Activated naive CD8-positive, alpha-beta T cell treated with anti-CD3 and anti-CD28 coated beads for 36 hours (primary cell): Measurements from ENCODE around the gene IFNLR1. TPM values are rescaled to one million over a fixed set of nuclear protein-coding genes. Genes with fewer than 3 reads are reported as not detected.

ENCODE experiments used
- DNase-seq: peaks from one replicate; pipeline ENCODE4 v3.0.0; 2021
- H3K27ac Mint-ChIP-seq: one replicate; pipeline ENCODE4 v1.8.0; 2022; ENCODE audit warnings: mild to moderate bottlenecking, moderate library complexity, mixed read lengths
- H3K27me3 Mint-ChIP-seq: one replicate; pipeline ENCODE4 v1.8.0; 2022; ENCODE audit warnings: mild to moderate bottlenecking, mixed read lengths
- H3K36me3 Mint-ChIP-seq: one replicate; pipeline ENCODE4 v1.8.0; 2021; ENCODE audit warnings: mild to moderate bottlenecking, mixed read lengths
- H3K4me1 Mint-ChIP-seq: one replicate; pipeline ENCODE4 v1.8.0; 2021; ENCODE audit warnings: mixed read lengths
- H3K4me3 Mint-ChIP-seq: one replicate; pipeline ENCODE4 v1.8.0; 2022; ENCODE audit warnings: mild to moderate bottlenecking, moderate library complexity, mixed read lengths
- H3K9me3 Mint-ChIP-seq: one replicate; pipeline ENCODE4 v1.8.0; 2022; ENCODE audit warnings: mixed read lengths
- total RNA-seq, 2 experiments: library from RNA; stranded (reverse); gene quantifications; one replicate each; pipeline ENCODE4 v1.2.3, GENCODE V29; 2021

The IFNLR1 gene
- total RNA-seq, 2 experiments from 2014 or later = 6.3 to 7.3 TPM

GRCh38 chr1:24119489-24119858 is 67.6 kb downstream of the IFNLR1 start:
- DNase-seq = no peak
- Mint-ChIP-seq H3K27me3 (peaks cover 20% of the 10 kb centered on the region), H3K9me3 (no peaks in the 10 kb centered on the region), H3K4me3 (no peak overlapping the region), H3K27ac (no peak overlapping the region), H3K4me1 (no peaks in the 10 kb centered on the region), H3K36me3 (no peaks in the 10 kb centered on the region)

- Mint-ChIP-seq H3K4me3 (no peak overlapping the region), H3K4me1 (no peaks in the 10 kb centered on the region), H3K27me3 (peaks cover 24% of the 10 kb centered on the region), H3K36me3 (no peaks in the 10 kb centered on the region), H3K9me3 (no peaks in the 10 kb centered on the region), H3K27ac (no peak overlapping the region)
- no peak for DNase-seq
These were observed 68.5 kb downstream of the IFNLR1 start for GRCh38 chr1:24118410-24119242.

- Mint-ChIP-seq H3K4me1 (no peaks in the 10 kb centered on the region), H3K4me3 (no peak overlapping the region), H3K9me3 (no peaks in the 10 kb centered on the region), H3K36me3 (no peaks in the 10 kb centered on the region), H3K27ac (no peak overlapping the region), H3K27me3 (peaks cover 30% of the 10 kb centered on the region)
- DNase-seq = no peak
These were observed 69.2 kb downstream of the IFNLR1 start for GRCh38 chr1:24117722-24118409.

GRCh38 chr1:24117132-24117531 is 70.0 kb downstream of the IFNLR1 start:
- H3K9me3 Mint-ChIP-seq = no peaks in the 10 kb centered on the region
- peaks cover 6% of the 10 kb centered on the region for H3K4me1 Mint-ChIP-seq
- no peak overlapping the region for H3K4me3 Mint-ChIP-seq
- no peaks in the 10 kb centered on the region for H3K36me3 Mint-ChIP-seq
- no peak overlapping the region for H3K27ac Mint-ChIP-seq
- DNase-seq = no peak
- peaks cover 37% of the 10 kb centered on the region for H3K27me3 Mint-ChIP-seq

GRCh38 chr1:24114753-24115152 is 72.3 kb downstream of the IFNLR1 start:
- Mint-ChIP-seq H3K36me3 (no peaks in the 10 kb centered on the region), H3K4me1 (peaks cover 6% of the 10 kb centered on the region), H3K27me3 (peaks cover 37% of the 10 kb centered on the region), H3K4me3 (no peak overlapping the region), H3K27ac (no peak overlapping the region), H3K9me3 (no peaks in the 10 kb centered on the region)
- DNase-seq = no peak

GRCh38 chr1:24113641-24114033 is 73.5 kb downstream of the IFNLR1 start:
- Mint-ChIP-seq H3K4me3 (no peak overlapping the region), H3K27me3 (peaks cover 33% of the 10 kb centered on the region), H3K27ac (no peak overlapping the region), H3K4me1 (peaks cover 6% of the 10 kb centered on the region), H3K36me3 (no peaks in the 10 kb centered on the region), H3K9me3 (no peaks in the 10 kb centered on the region)
- DNase-seq = no peak

- DNase-seq = peak; percentile 69
- Mint-ChIP-seq H3K9me3 (no peaks in the 10 kb centered on the region), H3K4me1 (peaks cover 6% of the 10 kb centered on the region), H3K36me3 (no peaks in the 10 kb centered on the region), H3K4me3 (no peak within 1 kb of the TSS), H3K27ac (no peak within 1 kb of the TSS), H3K27me3 (peaks cover 27% of the 10 kb centered on the region)
These were observed 74.9 kb downstream of the IFNLR1 start, which contains the start of gene MYOM3 for GRCh38 chr1:24111996-24112779. TSS of gene MYOM3 (minus strand) at chr1:24112135. CDS start at chr1:24108636, 3,499 bp downstream.

- DNase-seq = no peak
- Mint-ChIP-seq H3K4me1 (peaks cover 6% of the 10 kb centered on the region), H3K9me3 (no peaks in the 10 kb centered on the region), H3K36me3 (no peaks in the 10 kb centered on the region), H3K27me3 (peaks cover 27% of the 10 kb centered on the region), H3K27ac (no peak overlapping the region), H3K4me3 (no peak overlapping the region)
These were observed 75.7 kb downstream of the IFNLR1 start for GRCh38 chr1:24111262-24111995.

GRCh38 chr1:24110642-24111261 is 76.3 kb downstream of the IFNLR1 start:
- Mint-ChIP-seq H3K36me3 (no peaks in the 10 kb centered on the region), H3K4me1 (peaks cover 6% of the 10 kb centered on the region), H3K27me3 (peaks cover 20% of the 10 kb centered on the region), H3K4me3 (no peak overlapping the region), H3K27ac (no peak overlapping the region), H3K9me3 (no peaks in the 10 kb centered on the region)
- DNase-seq = no peak

- H3K27me3 Mint-ChIP-seq = peaks cover 17% of the 10 kb centered on the region
- no peak for DNase-seq
- no peaks in the 10 kb centered on the region for H3K9me3 Mint-ChIP-seq
- no peak overlapping the region for H3K27ac Mint-ChIP-seq
- no peak overlapping the region for H3K4me3 Mint-ChIP-seq
- no peaks in the 10 kb centered on the region for H3K36me3 Mint-ChIP-seq
- H3K4me1 Mint-ChIP-seq = peaks cover 6% of the 10 kb centered on the region
These were observed 77.2 kb downstream of the IFNLR1 start for GRCh38 chr1:24109686-24110475.

- H3K27ac Mint-ChIP-seq = no peak overlapping the region
- H3K4me3 Mint-ChIP-seq = no peak overlapping the region
- H3K4me1 Mint-ChIP-seq = peaks cover 6% of the 10 kb centered on the region
- H3K36me3 Mint-ChIP-seq = no peaks in the 10 kb centered on the region
- H3K27me3 Mint-ChIP-seq = peaks cover 16% of the 10 kb centered on the region
- no peak for DNase-seq
- no peaks in the 10 kb centered on the region for H3K9me3 Mint-ChIP-seq
These were observed 78.0 kb downstream of the IFNLR1 start for GRCh38 chr1:24109166-24109483.

- Mint-ChIP-seq H3K27me3 (peaks cover 12% of the 10 kb centered on the region), H3K9me3 (no peaks in the 10 kb centered on the region), H3K4me3 (no peak overlapping the region), H3K36me3 (no peaks in the 10 kb centered on the region), H3K4me1 (peaks cover 6% of the 10 kb centered on the region), H3K27ac (no peak overlapping the region)
- no peak for DNase-seq
These were observed 78.5 kb downstream of the IFNLR1 start for GRCh38 chr1:24108334-24109165.

- Mint-ChIP-seq H3K9me3 (no peaks in the 10 kb centered on the region), H3K27ac (no peak overlapping the region), H3K27me3 (peaks cover 4% of the 10 kb centered on the region), H3K36me3 (no peaks in the 10 kb centered on the region), H3K4me3 (no peak overlapping the region), H3K4me1 (peaks cover 4% of the 10 kb centered on the region)
- DNase-seq = no peak
These were observed 79.5 kb downstream of the IFNLR1 start for GRCh38 chr1:24107462-24108138.
